HL-60/S4 (cell line): ENCODE results near the gene SLC15A2.
"Not testable (repeated sequence)": the region's sequence is repeated elsewhere in the genome, so short reads cannot be mapped to it uniquely, and the experiment has no call there.

Experiments used
- in situ Hi-C: fragments of 300-500 bp; cut with MboI; formaldehyde crosslinking; loops from 2 replicates; pipeline ENCODE4 v1.14.3; 2022; ENCODE audit warnings: low sequenced_read_pairs

SLC15A2 gene, protein sequence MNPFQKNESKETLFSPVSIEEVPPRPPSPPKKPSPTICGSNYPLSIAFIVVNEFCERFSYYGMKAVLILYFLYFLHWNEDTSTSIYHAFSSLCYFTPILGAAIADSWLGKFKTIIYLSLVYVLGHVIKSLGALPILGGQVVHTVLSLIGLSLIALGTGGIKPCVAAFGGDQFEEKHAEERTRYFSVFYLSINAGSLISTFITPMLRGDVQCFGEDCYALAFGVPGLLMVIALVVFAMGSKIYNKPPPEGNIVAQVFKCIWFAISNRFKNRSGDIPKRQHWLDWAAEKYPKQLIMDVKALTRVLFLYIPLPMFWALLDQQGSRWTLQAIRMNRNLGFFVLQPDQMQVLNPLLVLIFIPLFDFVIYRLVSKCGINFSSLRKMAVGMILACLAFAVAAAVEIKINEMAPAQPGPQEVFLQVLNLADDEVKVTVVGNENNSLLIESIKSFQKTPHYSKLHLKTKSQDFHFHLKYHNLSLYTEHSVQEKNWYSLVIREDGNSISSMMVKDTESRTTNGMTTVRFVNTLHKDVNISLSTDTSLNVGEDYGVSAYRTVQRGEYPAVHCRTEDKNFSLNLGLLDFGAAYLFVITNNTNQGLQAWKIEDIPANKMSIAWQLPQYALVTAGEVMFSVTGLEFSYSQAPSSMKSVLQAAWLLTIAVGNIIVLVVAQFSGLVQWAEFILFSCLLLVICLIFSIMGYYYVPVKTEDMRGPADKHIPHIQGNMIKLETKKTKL

DNA sequence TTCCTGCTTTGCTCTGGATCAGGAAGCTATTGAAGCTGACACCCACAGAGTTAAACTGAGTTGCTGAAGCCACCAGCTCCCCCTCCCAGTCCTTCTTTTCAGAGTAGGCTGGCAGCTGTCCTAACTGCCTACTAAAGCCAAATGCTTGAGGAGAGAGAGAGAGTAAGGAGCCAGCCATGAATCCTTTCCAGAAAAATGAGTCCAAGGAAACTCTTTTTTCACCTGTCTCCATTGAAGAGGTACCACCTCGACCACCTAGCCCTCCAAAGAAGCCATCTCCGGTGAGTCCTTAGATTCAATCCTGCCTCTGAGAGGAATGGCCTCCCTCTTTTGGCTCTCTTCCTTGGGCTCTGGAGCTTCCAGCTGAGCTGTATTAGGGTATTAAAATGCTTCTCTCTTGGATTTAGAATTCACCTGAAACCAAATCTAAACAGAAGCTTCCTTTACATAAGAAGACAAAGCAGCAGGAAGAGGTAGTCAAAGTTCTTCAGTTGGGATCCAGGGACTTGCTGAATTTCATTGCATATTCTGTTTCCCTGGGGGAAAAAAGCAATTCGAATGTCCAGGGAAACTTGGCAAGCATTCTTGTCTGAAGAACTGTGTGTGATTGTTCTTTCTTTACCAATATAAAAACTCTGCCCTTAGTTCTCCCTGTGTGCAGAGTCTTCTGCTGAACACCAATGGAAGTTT is at the start of gene SLC15A2:
Gene SLC15A2, plus strand, starts transcription at position 101 of the 690 bp plus-strand sequence. Its CDS starts 76 bp downstream, at position 177.
- in situ Hi-C loops, result no loop called here

DNA sequence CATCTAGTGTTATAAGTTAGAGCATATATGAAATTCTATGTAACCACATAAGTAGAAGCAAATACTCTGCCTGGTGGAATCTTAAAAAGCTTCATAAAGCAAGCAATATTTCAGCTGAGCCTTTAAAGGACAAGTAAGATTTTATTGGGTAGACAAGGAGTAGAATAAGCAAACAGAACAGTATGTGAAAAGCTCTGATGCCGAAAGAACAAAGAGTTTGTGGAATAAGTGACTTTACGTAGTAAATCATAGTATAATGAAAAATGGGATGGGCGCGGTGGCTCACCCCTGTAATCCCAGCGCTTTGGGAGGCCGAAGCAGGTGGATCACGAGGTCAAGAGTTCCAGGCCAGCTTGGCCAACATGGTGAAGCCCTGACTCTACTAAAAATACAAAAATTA is 49.3 kb upstream of the SLC15A2 start:
- in situ Hi-C loops, result no loop called here

DNA sequence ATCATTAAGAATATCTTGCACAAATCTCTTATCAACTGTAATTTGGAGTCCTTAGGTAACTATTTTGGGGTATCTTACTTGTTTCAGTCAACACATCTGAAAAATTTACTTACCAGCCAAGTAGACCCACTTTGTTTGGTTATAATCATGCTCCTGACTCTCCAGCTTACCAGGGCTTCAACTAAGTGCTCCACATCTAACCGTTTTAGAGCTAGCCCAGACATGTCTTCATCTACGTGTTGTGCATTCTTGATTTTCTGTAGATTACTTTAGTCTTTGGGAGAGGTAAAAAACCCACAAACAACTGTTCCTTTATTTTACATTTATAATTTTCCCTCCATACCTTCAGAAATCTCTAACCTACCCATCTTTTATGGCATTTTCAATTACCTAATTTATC is 41.9 kb upstream of the SLC15A2 start:
- in situ Hi-C loops, result no loop called here

DNA sequence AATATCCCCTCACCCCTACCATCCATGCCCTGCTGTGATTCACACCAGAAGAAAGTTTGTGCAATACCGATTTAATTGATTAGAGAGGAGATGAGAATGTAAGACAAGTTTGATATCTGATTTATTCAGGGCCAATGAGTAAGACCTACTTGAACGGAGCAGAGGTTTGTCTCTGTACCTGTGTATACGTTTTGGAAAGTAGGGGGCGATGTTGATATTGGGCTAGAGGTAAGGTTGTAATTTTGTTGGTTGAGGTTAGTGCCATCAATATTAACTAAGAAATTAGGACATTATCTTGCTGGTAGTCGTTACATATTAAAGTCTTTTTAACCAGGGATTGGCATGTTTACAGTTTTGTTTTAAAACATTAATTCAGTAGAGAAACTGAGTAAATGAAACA is 38.6 kb upstream of the SLC15A2 start:
- in situ Hi-C loops, result no loop called here

DNA sequence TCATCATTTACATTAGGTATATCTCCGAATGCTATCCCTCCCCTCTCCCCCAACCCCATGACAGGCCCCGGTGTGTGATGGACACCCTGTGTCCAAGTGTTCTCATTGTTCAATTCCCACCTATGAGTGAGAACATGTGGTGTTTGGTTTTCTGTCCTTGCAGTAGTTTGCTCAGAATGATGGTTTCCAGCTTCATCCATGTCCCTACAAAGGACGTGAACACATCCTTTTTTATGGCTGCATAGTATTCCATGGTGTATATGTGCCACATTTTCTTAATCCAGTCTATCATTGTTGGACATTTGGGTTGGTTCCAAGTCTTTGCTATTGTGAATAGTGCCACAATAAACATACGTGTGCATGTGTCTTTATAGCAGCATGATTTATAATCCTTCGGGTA is 36.4 kb upstream of the SLC15A2 start:
- in situ Hi-C loops, result not testable (repeated sequence)

DNA sequence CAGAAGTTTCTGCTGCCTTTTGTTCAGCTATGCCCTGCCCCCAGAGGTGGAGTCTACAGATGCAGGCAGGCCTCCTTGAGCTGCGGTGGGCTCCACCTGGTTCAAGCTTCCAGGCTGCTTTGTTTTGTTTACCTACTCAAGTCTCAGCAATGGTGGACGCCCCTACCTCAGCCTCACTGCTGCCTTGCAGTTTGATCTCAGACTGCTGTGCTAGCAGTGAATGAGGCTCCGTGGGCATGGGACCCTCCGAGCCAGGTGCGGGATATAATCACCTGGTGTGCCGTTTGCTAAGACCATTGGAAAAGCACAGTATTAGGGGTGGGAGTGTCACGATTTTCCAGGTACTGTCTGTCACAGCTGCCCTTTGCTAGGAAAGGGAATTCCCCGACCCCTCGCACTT is 31.0 kb upstream of the SLC15A2 start:
- in situ Hi-C loops, result not testable (repeated sequence)

DNA sequence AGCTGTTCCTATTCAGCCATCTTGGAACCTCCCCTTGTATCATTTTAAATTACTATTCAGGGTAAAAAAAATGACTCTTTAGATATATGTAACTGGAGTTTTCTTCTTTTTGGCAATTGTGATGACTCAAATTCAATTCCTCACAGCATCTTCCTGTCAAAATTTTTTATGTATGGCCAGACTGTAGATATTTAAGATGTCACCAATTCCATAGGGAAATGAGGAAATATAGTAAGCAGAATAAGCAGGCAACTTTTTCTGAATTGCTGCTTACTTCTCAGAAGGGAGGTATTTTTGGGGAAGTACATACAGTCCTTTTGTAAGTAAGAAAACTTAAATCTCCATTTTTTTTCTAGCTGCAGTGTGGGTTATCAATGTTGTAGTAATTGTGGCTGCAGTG is 30.4 kb upstream of the SLC15A2 start:
- in situ Hi-C loops, result no loop called here

DNA sequence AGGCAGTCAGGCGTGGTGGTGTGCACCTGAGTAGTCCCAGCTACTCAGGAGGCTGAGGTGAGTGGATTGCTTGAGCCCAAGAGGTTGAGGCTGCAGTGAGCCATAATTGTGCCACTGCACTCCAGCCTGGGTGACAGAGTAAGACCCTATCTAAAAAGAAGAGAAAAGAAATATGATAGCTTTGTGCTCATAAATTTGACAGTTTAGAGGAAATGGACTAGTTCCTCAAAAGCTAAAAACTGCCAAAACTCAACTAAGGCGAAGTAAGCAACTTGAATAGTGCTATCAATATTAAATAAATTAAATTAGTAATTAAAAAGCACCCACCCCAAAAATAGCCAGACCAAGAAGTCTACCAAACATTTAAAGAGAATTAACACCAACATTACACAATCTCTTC is 24.5 kb upstream of the SLC15A2 start:
- in situ Hi-C loops, result no loop called here

DNA sequence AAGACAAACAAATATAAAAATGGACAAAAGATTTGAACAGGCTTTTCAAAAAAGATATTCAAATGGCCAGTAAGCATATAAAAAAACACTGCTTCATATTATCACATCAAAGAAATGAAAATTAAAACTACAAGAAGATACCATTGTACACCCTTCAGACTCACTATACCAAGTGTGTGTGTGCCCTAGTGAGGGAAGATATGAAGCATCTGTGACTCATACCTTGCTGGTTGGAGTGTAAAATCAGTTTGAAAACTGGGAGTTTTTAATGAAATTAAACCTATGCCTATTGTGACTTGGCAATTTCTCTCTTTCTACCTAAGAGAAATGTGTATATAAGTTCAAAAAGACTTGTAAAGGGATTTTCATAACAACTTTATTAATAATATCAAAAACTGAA is 23.5 kb upstream of the SLC15A2 start:
- in situ Hi-C loops, result no loop called here

DNA sequence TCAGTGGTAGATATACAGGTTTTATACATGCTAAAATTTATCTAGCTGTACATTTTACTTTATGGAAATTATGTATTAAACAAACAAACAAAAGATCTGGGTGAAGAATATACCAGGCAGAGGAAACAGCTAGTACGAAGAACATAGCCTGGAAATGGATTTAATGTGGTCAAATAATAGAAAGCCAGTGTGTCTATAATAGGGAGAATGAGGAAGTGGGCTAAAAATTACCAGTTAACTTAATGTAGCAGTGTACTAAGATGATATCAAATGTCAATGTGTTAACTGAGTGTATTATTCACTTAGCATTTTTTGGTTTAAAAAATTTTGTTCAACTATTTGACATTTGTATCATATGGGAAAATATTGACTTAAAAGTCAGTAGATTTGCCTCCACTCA is 22.8 kb upstream of the SLC15A2 start:
- in situ Hi-C loops, result no loop called here

DNA sequence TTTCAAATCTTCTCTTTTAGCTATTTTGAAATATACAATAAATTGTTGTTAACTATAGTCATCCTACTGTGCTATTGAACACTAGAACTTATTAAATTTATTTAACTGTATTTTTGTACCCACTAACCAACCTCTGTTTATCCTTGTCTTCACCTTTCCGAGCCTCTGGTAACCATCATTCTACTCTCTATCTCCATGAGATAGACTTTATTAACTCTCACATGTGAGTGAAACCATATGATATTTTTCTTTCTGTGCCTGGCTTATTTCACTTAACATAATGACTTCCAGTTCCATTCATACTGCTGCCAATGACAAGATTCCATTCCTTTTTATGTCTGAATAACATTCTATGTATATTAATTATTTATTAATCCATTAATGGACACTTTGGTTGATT is 15.8 kb upstream of the SLC15A2 start:
- in situ Hi-C loops, result no loop called here

DNA sequence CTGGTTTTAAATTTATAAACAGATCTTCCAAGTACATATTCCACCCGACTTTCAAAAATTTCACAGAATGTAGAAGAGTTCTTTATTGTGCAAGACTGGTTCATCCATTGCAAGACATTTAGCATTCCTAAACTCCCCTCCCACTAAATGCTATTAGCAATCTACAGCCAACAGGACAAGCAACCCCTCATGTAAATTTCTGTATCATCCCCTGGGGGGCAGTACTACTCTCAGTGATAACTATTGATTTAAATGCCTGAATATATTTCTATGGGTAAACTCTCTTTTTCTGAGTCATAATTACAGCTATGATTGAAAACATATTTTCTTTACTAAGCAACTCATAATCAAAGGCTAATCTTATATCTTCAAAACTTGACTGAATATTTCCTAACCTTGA is 10.7 kb upstream of the SLC15A2 start:
- in situ Hi-C loops, result no loop called here

DNA sequence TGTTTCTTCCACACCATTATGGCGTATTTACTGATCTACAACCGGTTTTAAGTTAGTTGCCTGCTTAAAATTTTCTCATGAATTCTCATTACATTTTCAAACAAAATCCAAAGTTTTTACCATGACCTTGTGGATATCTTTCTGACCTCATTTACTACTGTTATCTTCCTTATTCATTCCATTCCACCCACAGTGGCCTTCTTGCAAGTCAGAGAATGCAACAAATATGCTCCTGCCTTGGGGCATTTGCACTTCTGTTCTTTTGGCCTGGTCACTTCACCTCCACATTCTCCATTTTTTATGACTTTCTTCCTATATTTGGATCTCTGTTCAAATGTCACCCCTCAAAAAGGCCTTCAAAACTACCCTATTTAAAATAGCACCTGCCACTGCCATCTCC is 8.8 kb upstream of the SLC15A2 start:
- in situ Hi-C loops, result no loop called here

DNA sequence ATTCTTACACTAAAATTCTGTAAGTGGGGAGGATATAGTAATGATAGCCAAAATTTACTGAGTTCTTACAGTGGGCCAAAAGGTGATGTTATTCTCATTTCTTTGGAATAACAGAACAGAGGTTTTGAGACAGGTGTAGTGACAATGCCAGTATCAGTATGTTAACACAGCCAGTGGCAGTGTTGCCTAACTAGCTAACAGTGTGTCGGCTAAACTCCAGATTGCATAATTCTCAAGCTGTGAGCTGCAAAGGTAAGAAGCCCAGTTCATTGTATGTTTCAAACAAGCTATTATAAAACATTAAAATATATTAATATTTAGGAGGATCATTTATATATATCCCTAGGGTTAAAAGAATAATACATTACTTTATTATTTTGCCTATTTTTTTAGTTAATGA is 920 bp downstream of the SLC15A2 start:
- in situ Hi-C loops, result no loop called here

DNA sequence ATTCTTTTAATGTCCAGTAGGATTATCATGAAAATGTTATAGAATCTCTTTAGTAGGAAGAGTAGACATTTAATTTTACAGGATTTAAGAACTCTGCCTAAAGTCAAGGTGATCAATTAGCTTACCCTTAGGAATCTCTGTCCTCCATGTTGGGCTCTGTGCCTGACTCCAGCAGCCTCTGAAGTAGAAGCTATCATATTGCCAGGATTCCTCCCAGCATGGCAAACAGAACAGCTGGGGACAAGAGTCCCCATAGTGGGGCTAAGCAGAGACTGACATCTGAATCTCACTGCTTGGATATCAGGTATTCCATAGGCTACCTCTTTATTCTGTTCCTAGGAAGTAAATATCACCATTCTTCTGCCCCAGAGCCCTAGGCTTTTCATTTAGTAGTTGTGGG is 1.5 kb downstream of the SLC15A2 start:
- in situ Hi-C loops, result no loop called here

DNA sequence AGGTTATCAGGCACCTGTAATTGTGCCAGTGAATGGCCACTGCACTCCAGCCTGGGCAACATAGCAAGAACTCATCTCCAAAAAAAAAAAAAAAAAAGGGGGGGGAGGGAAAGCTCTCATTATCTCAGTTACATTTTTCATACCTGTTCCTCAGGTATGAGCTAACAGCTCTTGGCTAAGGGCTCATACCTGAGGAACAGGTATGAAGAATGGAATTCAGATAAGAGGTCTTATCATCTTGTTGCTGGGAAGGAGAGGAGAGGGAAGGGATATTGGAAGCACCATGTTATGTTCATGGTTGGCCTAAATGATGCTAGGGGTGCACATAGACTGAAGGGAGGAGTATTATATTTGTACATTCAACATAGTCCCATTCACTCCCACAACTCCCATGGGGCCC is 2.6 kb downstream of the SLC15A2 start:
- in situ Hi-C loops, result no loop called here

DNA sequence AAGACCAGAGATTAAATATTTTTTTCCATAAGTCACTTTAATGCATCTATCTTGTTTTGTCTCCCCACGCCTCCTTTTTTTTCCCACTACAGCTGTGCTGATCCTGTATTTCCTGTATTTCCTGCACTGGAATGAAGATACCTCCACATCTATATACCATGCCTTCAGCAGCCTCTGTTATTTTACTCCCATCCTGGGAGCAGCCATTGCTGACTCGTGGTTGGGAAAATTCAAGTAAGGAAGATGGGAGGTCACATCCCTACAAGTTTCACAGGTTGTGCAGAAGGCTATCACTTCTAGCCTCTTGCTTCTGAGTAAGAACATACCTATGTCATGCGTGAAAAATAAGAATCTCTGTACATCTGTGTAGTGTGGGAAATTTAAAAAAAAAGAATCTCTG is 3.1 kb downstream of the SLC15A2 start:
- in situ Hi-C loops, result no loop called here

DNA sequence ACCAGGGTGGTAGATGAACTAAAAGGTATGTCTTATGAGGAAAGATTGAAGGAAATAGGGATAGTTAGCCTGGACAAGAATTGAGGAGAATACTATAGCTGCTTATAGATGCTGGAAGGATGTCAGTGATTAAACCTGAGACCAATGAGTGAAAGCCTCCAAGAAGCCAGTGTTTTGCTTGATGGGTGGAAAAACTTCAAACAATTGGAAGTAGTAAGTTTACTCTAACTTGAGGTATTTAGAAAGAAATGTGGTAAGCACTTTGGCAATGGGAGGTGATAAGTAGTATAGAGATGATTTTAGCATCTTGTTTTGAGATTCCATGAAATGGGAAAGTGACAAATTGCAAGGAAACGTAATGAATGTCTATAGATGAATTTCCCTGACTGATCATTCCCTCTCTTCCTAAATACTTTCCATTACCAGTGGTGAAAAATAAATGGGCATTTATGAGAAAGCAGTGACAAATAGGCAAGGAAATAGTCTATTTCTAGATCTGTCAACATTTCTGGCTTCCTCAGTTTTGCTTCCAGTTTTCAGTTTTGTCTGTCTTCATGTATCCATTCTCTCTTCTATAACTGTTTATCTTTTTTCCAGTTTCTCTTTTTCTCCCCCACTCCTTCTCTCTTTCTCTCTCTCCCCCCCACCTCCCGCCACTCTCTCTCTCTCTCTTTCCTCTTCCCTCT is 19.2 kb downstream of the SLC15A2 start:
- in situ Hi-C loops, result no loop called here

DNA sequence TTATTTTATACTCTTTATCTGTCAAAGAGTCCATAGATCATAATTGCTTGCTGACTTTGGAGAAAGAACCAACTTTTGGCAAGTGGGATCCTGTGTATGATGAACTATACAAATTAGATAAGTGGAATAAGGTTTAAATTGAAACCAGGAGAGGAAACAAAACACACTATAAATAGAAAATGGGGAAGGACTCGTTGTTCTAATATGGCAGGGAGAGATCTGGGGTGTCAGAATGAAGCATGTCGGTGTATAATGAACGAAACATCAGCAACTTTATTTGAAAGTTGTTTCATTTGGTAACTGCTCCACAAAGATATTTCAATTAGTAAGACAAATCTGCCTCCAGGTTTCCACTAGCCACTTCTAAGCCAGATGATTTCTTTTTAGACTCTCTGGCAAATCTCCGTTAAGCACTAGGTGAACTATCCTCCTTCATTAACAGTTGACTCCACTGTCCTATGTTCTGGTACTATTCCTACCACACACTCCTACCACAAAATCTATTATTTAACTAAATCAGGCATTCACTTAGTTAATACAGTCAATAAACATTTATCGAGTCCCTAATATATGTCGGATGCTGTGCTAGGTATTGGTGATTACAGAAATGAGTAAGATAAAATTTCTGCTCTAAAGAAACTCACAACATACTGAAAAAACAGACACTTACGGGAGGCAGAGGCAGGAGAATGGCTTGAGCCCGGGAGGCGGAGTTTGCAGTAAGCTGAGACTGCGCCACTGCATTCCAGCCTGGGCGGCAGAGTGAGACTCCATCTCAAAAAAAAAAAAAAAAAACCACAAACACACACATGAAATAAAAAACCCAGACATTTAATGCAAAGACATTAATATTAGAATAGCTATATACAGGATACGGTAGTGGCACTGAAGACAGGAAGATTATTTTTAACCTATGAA is 20.1 kb downstream of the SLC15A2 start:
- in situ Hi-C loops, result no loop called here

DNA sequence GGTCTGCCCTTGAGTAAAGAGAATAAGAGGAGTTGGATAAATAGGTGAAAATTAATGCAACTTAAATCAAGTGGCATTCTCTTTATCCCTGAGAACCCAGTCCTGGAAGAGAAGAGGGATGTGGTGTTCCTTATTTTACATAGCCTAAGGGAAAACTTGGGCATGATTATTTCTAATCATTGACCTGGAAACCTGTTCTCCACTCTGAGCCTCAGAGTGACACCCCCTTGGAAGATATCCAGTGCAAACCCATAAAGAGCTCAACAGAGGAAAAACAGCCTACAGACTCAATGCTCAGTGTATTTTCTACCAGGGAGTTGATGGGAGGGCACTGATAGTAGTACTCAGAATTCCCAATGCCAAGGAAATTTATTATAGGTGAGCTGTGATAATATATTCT is 22.0 kb downstream of the SLC15A2 start:
- in situ Hi-C loops, result no loop called here
